ENCODE results near the gene UBQLN4.

- TF ChIP-seq, protein P1, sequence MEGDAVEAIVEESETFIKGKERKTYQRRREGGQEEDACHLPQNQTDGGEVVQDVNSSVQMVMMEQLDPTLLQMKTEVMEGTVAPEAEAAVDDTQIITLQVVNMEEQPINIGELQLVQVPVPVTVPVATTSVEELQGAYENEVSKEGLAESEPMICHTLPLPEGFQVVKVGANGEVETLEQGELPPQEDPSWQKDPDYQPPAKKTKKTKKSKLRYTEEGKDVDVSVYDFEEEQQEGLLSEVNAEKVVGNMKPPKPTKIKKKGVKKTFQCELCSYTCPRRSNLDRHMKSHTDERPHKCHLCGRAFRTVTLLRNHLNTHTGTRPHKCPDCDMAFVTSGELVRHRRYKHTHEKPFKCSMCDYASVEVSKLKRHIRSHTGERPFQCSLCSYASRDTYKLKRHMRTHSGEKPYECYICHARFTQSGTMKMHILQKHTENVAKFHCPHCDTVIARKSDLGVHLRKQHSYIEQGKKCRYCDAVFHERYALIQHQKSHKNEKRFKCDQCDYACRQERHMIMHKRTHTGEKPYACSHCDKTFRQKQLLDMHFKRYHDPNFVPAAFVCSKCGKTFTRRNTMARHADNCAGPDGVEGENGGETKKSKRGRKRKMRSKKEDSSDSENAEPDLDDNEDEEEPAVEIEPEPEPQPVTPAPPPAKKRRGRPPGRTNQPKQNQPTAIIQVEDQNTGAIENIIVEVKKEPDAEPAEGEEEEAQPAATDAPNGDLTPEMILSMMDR (IDR thresholded peaks at IDR 0.05; ENCODE audit: low read depth, low read length): peak; percentile 28
- TF ChIP-seq POLR2A (IDR thresholded peaks at IDR 0.05; ENCODE audit: extremely low read depth, insufficient read length) (no peak), MAX (IDR thresholded peaks at IDR 0.05; ENCODE audit: low read depth, low read length) (peak; percentile 50), MYC (IDR thresholded peaks at IDR 0.05; ENCODE audit: low read depth, low read length) (peak; percentile 74)
Measured at GRCh38 chr1:156052862-156053767, 483 bp downstream of the UBQLN4 start.

Data from NB4 (cell line).